Liver (tissue), 9 donors: ENCODE results near the gene SPAG16. TPM values are rescaled to one million over a fixed set of nuclear protein-coding genes. Genes with fewer than 3 reads are reported as not detected.

Experiments used
- DNase-seq: peaks from one replicate; pipeline ENCODE4 v3.0.0-alpha.2; 2017; ENCODE audit warnings: low spot score
- H3K27ac ChIP-seq, 2 donors: one replicate each; pipeline ENCODE4 v1.7.0; 2013; ENCODE audit warnings: inconsistent platforms in 2 of 2, low read length in 2 of 2, control low read depth in 1 of 2, low read depth in 1 of 2, mild to moderate bottlenecking in 1 of 2
- H3K27me3 ChIP-seq, 4 donors: one replicate each; pipeline versions ENCODE4 v1.6.1 to v1.7.0; 2013; ENCODE audit warnings: low read length in 3 of 4, inconsistent platforms in 1 of 4, mild to moderate bottlenecking in 1 of 4, moderate library complexity in 1 of 4; ENCODE audit not compliant: control insufficient read depth in 4 of 4, insufficient read depth in 4 of 4
- H3K36me3 ChIP-seq, 4 donors: one replicate each; pipeline versions ENCODE4 v1.6.1 to v1.7.0; 2013; ENCODE audit warnings: low read length in 3 of 4, mild to moderate bottlenecking in 3 of 4, low read depth in 1 of 4, moderate library complexity in 1 of 4; ENCODE audit not compliant: control insufficient read depth in 4 of 4, insufficient read depth in 3 of 4
- H3K4me1 ChIP-seq, 4 donors: one replicate each; pipeline versions ENCODE4 v1.6.1 to v1.7.0; 2013; ENCODE audit warnings: low read length in 3 of 4, mild to moderate bottlenecking in 3 of 4, moderate library complexity in 1 of 4; ENCODE audit not compliant: control insufficient read depth in 4 of 4, insufficient read depth in 4 of 4
- H3K4me3 ChIP-seq, 3 donors: one replicate each; pipeline versions ENCODE4 v1.6.1 to v1.7.0; 2013; ENCODE audit warnings: low read length in 3 of 3, control low read depth in 1 of 3, low read depth in 1 of 3, mild to moderate bottlenecking in 1 of 3
- H3K9ac ChIP-seq, 2 donors: one replicate each; pipeline ENCODE4 v1.7.0; 2013; ENCODE audit warnings: low read length in 2 of 2, mild to moderate bottlenecking in 2 of 2, moderate library complexity in 2 of 2, control low read depth in 1 of 2, low read depth in 1 of 2
- H3K9me3 ChIP-seq, 4 donors: one replicate each; pipeline versions ENCODE4 v1.6.1 to v1.7.0; 2013; ENCODE audit warnings: low read length in 3 of 4; ENCODE audit not compliant: control insufficient read depth in 4 of 4
- EGR1 ChIP-seq, 2 donors: IDR thresholded peaks; 2 replicates each; pipeline ENCODE4 v1.6.1; 2016 to 2018; ENCODE audit warnings: antibody characterized with exemption in 2 of 2, low read depth in 2 of 2
- FOXA1 ChIP-seq: IDR thresholded peaks from 2 replicates; pipeline ENCODE4 v1.6.1; 2016; ENCODE audit warnings: antibody characterized with exemption
- FOXA2 ChIP-seq: IDR thresholded peaks from 2 replicates; pipeline ENCODE4 v1.6.1; 2016; ENCODE audit warnings: antibody characterized with exemption
- GABPA ChIP-seq, 2 donors: IDR thresholded peaks in 1 of 2; conservative IDR thresholded peaks in 1 of 2; 2 replicates each; pipeline ENCODE4 v1.6.1; 2016; ENCODE audit warnings: antibody characterized with exemption in 2 of 2, mild to moderate bottlenecking in 1 of 2, moderate library complexity in 1 of 2
- HNF4A ChIP-seq, 2 donors: conservative IDR thresholded peaks; 2 replicates each; pipeline ENCODE4 v1.6.1; 2016; ENCODE audit warnings: antibody characterized with exemption in 2 of 2, mild to moderate bottlenecking in 2 of 2
- HNF4G ChIP-seq: IDR thresholded peaks from 2 replicates; pipeline ENCODE4 v1.6.1; 2016; ENCODE audit warnings: antibody characterized with exemption
- JUND ChIP-seq, 2 donors: IDR thresholded peaks; 2 replicates each; pipeline ENCODE4 v1.6.1; 2016; ENCODE audit warnings: antibody characterized with exemption in 2 of 2
- NR2F2 ChIP-seq: IDR thresholded peaks from 2 replicates; pipeline ENCODE4 v1.6.1; 2016; ENCODE audit warnings: antibody characterized with exemption
- RAD21 ChIP-seq, 2 donors: IDR thresholded peaks; 2 replicates each; pipeline ENCODE4 v1.6.1; 2016; ENCODE audit warnings: antibody characterized with exemption in 2 of 2, mild to moderate bottlenecking in 2 of 2
- RXRA ChIP-seq, 2 donors: IDR thresholded peaks; 2 replicates each; pipeline ENCODE4 v1.6.1; 2017 to 2018; ENCODE audit warnings: antibody characterized with exemption in 2 of 2, mild to moderate bottlenecking in 1 of 2
- SP1 ChIP-seq: IDR thresholded peaks from 2 replicates; pipeline ENCODE4 v1.6.1; 2018; ENCODE audit warnings: antibody characterized with exemption, mild to moderate bottlenecking
- TAF1 ChIP-seq: conservative IDR thresholded peaks from 2 replicates; pipeline ENCODE4 v1.6.1; 2016; ENCODE audit warnings: antibody characterized with exemption, mild to moderate bottlenecking
- YY1 ChIP-seq: IDR thresholded peaks from 2 replicates; pipeline ENCODE4 v1.6.1; 2016; ENCODE audit warnings: antibody characterized with exemption, mild to moderate bottlenecking
- WGBS: extraction: QIAGEN DNeasy Blood & Tissue Kit; methylation state at CpG from one replicate; pipeline ENCODE4 v1.1.7; 2013; 5-methylcytosine and 5-hydroxymethylcytosine counted together
- polyA plus RNA-seq, 2 donors: library from polyadenylated mRNA; stranded (reverse) in 1 of 2; unstranded in 1 of 2; fragments of 200-250 nt in 1 of 2; fragments of >200 nt in 1 of 2; fragmentation: Nextera tagmentation in 1 of 2; extraction: Ambion mirVana in 1 of 2; gene quantifications; one replicate each; pipeline versions ENCODE4 v1.2.1 to v1.2.3, GENCODE V29; 2013 to 2015
- total RNA-seq, 2 donors: library from RNA; depleted of rRNA; stranded (reverse); fragments of >200 nt; gene quantifications; one replicate each; pipeline ENCODE4 v1.2.3, GENCODE V29; 2014
- TF ChIP-seq, protein P1 (sequence below): IDR thresholded peaks from 2 replicates; pipeline ENCODE4 v1.6.1; 2016; ENCODE audit warnings: antibody characterized with exemption
- TF ChIP-seq, protein P2 (sequence below): IDR thresholded peaks from 2 replicates; pipeline ENCODE4 v1.6.1; 2016; ENCODE audit warnings: antibody characterized with exemption
- TF ChIP-seq, protein P3 (sequence below): IDR thresholded peaks from 2 replicates; pipeline ENCODE4 v1.6.1; 2016; ENCODE audit warnings: antibody characterized with exemption, mild to moderate bottlenecking
- TF ChIP-seq, protein P4 (sequence below): fragments of 150-350 bp; IDR thresholded peaks from 2 replicates; pipeline ENCODE4 v1.5.1; 2017; ENCODE audit warnings: improper control_type of control experiment, low read depth, low read length; ENCODE audit not compliant: missing input control
- TF ChIP-seq, protein P5 (sequence below): IDR thresholded peaks from 2 replicates; pipeline ENCODE4 v1.6.1; 2016; ENCODE audit warnings: antibody characterized with exemption
- donor health status: healthy.
- donor health status: healthy.
- donor health status: healthy.
- donor health status: healthy.
- donor health status: healthy.

The SPAG16 gene
- total and polyA plus RNA-seq, 4 donors, result 6.4 to 12.7 (median 11.4) TPM

DNA sequence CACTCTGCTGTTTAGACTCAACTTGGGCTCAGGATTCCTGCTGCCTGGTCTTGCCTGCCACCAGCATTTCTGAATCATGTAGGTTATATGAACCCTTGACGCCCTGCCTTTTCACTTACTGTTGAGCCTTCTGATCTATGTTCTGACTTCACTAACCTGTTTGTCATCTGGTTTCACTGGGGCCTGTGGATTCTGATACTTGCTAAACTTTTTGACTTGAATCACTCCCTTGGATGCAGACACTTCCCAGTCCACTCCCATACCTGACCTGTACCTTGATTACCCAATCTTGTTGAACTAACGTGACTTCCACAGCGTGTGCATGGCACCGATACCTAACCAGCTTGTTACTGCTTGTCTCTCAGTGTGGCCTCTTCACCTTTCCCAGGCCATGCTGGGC, 35.6 kb upstream of the SPAG16 start:
- TF ChIP-seq, protein P1, sequence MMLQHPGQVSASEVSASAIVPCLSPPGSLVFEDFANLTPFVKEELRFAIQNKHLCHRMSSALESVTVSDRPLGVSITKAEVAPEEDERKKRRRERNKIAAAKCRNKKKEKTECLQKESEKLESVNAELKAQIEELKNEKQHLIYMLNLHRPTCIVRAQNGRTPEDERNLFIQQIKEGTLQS, result no peak
- TF ChIP-seq HNF4A (conservative IDR thresholded peaks at IDR 0.05) (no peak), FOXA1 (no peak), NR2F2 (no peak), TAF1 (no peak), FOXA2 (no peak), RXRA (IDR thresholded peaks at IDR 0.05) (no peak), YY1 (no peak), GABPA (IDR thresholded peaks at IDR 0.05 in 1 of 2, conservative IDR thresholded peaks at IDR 0.05 in 1 of 2) (no peak), HNF4G (no peak), EGR1 (IDR thresholded peaks at IDR 0.05; ENCODE audit: low read depth in 2 of 2) (no peak)
- TF ChIP-seq, protein P2, sequence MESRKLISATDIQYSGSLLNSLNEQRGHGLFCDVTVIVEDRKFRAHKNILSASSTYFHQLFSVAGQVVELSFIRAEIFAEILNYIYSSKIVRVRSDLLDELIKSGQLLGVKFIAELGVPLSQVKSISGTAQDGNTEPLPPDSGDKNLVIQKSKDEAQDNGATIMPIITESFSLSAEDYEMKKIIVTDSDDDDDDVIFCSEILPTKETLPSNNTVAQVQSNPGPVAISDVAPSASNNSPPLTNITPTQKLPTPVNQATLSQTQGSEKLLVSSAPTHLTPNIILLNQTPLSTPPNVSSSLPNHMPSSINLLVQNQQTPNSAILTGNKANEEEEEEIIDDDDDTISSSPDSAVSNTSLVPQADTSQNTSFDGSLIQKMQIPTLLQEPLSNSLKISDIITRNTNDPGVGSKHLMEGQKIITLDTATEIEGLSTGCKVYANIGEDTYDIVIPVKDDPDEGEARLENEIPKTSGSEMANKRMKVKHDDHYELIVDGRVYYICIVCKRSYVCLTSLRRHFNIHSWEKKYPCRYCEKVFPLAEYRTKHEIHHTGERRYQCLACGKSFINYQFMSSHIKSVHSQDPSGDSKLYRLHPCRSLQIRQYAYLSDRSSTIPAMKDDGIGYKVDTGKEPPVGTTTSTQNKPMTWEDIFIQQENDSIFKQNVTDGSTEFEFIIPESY, result no peak
- TF ChIP-seq, protein P3, sequence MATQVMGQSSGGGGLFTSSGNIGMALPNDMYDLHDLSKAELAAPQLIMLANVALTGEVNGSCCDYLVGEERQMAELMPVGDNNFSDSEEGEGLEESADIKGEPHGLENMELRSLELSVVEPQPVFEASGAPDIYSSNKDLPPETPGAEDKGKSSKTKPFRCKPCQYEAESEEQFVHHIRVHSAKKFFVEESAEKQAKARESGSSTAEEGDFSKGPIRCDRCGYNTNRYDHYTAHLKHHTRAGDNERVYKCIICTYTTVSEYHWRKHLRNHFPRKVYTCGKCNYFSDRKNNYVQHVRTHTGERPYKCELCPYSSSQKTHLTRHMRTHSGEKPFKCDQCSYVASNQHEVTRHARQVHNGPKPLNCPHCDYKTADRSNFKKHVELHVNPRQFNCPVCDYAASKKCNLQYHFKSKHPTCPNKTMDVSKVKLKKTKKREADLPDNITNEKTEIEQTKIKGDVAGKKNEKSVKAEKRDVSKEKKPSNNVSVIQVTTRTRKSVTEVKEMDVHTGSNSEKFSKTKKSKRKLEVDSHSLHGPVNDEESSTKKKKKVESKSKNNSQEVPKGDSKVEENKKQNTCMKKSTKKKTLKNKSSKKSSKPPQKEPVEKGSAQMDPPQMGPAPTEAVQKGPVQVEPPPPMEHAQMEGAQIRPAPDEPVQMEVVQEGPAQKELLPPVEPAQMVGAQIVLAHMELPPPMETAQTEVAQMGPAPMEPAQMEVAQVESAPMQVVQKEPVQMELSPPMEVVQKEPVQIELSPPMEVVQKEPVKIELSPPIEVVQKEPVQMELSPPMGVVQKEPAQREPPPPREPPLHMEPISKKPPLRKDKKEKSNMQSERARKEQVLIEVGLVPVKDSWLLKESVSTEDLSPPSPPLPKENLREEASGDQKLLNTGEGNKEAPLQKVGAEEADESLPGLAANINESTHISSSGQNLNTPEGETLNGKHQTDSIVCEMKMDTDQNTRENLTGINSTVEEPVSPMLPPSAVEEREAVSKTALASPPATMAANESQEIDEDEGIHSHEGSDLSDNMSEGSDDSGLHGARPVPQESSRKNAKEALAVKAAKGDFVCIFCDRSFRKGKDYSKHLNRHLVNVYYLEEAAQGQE, result no peak
- TF ChIP-seq, protein P4, sequence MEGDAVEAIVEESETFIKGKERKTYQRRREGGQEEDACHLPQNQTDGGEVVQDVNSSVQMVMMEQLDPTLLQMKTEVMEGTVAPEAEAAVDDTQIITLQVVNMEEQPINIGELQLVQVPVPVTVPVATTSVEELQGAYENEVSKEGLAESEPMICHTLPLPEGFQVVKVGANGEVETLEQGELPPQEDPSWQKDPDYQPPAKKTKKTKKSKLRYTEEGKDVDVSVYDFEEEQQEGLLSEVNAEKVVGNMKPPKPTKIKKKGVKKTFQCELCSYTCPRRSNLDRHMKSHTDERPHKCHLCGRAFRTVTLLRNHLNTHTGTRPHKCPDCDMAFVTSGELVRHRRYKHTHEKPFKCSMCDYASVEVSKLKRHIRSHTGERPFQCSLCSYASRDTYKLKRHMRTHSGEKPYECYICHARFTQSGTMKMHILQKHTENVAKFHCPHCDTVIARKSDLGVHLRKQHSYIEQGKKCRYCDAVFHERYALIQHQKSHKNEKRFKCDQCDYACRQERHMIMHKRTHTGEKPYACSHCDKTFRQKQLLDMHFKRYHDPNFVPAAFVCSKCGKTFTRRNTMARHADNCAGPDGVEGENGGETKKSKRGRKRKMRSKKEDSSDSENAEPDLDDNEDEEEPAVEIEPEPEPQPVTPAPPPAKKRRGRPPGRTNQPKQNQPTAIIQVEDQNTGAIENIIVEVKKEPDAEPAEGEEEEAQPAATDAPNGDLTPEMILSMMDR, result no peak
- TF ChIP-seq, protein P5, sequence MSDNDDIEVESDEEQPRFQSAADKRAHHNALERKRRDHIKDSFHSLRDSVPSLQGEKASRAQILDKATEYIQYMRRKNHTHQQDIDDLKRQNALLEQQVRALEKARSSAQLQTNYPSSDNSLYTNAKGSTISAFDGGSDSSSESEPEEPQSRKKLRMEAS, result no peak
- peaks cover 0 to 3% (median 1%) of the 10 kb centered on the region in 4 donors for H3K4me1 ChIP-seq
- no peak overlapping the region for H3K9ac ChIP-seq
- no peak for DNase-seq
- H3K27me3 ChIP-seq, result no peaks in the 10 kb centered on the region
- H3K36me3 ChIP-seq, result no peaks in the 10 kb centered on the region
- 40% methylated on average over 4 of the region's 4 CpGs for WGBS
- no peak overlapping the region for H3K27ac ChIP-seq
- H3K4me3 ChIP-seq, result no peak overlapping the region
- no peaks in the 10 kb centered on the region for H3K9me3 ChIP-seq

DNA sequence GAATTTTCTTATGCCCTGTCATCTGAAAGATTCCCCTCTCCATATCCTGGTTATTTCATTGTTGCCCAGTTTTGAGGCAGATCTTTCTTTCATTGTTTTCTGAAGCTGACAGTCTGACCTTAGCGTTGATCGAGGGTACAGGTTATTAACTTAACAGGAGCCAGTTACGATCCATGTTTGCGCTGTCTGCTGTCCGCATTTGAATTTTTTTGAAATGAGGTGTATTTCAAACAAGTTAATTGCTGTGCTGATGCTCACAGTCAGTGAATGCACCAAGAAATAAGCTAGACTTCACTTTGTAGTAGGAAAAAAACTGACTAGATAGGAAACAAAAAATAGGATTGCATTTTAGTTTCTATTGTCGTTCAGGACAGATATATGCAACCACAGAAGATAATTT, 34.8 kb upstream of the SPAG16 start:
- Histone ChIP-seq H3K9me3 (no peaks in the 10 kb centered on the region), H3K4me1 (peaks cover 0 to 3% (median 1%) of the 10 kb centered on the region in 4 donors), H3K36me3 (no peaks in the 10 kb centered on the region), H3K4me3 (no peak overlapping the region), H3K27ac (no peak overlapping the region), H3K9ac (no peak overlapping the region), H3K27me3 (no peaks in the 10 kb centered on the region)
- TF ChIP-seq SP1, result no peak
- no peak for TF ChIP-seq JUND (IDR thresholded peaks at IDR 0.05)
- TF ChIP-seq, protein P2, result no peak
- TF ChIP-seq, protein P5, result no peak
- no peak for TF ChIP-seq HNF4G
- TF ChIP-seq FOXA1, result no peak
- no peak for TF ChIP-seq RAD21 (IDR thresholded peaks at IDR 0.05)
- TF ChIP-seq GABPA (IDR thresholded peaks at IDR 0.05 in 1 of 2, conservative IDR thresholded peaks at IDR 0.05 in 1 of 2), result no peak
- no peak for DNase-seq
- WGBS, result 73% methylated on average over 6 of the region's 6 CpGs
